Fibroblast of the aortic adventitia (primary cell): ENCODE data around the gene ABHD17A. TPM values are rescaled to one million over a fixed set of nuclear protein-coding genes. Genes with fewer than 3 reads are reported as not detected.

Experiments used
- DNase-seq: peaks from one replicate; pipeline ENCODE4 v3.0.0-alpha.2; 2010; ENCODE audit warnings: low read depth
- H3K4me3 ChIP-seq: 2 replicates; pipeline ENCODE4 v1.5.1; 2011; ENCODE audit warnings: low read depth, mild to moderate bottlenecking, control low read depth, low read length, moderate library complexity
- total RNA-seq: library from RNA; depleted of rRNA; stranded (reverse); fragments of >200 nt; gene quantifications from 2 replicates; pipeline ENCODE4 v1.2.3, GENCODE V29; 2012; ENCODE audit warnings: low replicate concordance
- TF ChIP-seq, protein P1 (sequence below): IDR thresholded peaks from 2 replicates; pipeline ENCODE4 v1.5.1; 2011; ENCODE audit warnings: mild to moderate bottlenecking, low read length, control low read depth, inconsistent platforms; ENCODE audit not compliant: insufficient read depth

The ABHD17A gene
- total RNA-seq, 1 donor: 48.0 TPM

DNA sequence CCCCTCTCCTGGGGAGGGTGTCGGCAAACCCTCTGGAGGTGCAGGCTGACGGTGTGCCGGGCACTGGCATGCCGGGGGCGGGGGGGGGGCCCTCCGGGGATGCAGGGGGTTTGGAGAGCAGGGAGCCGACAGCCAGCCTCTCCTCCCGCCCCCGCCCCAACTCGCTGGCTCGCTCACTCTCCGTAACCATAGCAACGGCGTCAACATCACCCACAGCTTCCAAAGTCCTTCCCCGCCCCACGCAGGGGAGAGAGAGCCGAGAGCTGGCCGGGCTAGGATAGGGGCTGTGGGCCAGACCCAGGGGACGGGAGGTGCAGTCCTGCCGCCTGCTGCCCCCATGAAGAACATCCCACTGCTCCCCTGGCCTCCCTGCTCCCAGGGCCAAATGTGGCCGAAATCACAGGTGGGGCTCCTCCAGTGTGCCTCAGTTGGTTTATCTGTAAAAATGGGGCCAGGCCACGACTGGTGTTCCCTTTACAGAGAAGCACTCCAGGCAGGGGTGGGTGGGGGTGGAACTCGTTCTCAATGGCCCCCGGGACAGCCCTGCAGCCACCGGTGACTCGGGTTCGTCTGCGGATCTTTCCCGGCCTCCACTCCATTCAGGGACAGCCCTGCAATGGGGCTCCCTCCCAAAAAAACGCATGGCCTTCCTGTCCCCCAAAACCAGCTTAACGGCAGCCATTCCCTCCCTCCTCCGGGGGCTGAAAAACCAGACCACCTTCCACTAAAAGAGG lies 25.1 kb downstream of the ABHD17A start:
- peak overlapping the region; percentile 90 for H3K4me3 ChIP-seq
- TF ChIP-seq, protein P1, sequence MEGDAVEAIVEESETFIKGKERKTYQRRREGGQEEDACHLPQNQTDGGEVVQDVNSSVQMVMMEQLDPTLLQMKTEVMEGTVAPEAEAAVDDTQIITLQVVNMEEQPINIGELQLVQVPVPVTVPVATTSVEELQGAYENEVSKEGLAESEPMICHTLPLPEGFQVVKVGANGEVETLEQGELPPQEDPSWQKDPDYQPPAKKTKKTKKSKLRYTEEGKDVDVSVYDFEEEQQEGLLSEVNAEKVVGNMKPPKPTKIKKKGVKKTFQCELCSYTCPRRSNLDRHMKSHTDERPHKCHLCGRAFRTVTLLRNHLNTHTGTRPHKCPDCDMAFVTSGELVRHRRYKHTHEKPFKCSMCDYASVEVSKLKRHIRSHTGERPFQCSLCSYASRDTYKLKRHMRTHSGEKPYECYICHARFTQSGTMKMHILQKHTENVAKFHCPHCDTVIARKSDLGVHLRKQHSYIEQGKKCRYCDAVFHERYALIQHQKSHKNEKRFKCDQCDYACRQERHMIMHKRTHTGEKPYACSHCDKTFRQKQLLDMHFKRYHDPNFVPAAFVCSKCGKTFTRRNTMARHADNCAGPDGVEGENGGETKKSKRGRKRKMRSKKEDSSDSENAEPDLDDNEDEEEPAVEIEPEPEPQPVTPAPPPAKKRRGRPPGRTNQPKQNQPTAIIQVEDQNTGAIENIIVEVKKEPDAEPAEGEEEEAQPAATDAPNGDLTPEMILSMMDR: no peak
- DNase-seq: peak; percentile 81

DNA sequence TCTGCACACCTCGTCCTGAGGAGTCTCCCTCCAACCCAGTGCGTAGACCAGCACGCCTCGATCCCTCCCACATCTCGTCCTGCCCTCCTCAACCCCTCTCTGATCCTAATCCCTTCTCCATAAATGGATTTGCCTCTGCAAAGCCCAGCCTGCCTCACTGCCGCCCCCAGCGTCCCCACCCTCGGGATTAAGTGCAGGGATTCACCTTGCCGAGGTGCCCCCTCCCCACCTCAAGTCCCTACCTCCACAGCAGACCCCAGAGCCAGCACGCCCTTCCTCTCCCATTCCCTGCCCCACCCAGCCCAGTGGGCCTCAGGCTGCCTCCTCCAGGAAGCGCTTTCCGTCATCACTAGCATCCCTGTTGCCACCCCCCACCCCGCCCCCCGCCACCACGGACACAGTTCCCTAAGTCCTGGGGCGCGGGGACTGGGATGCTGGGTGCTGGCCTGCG lies 25.9 kb downstream of the ABHD17A start:
- peak overlapping the region; percentile 90 for H3K4me3 ChIP-seq
- TF ChIP-seq, protein P1: no peak
- no peak for DNase-seq

DNA sequence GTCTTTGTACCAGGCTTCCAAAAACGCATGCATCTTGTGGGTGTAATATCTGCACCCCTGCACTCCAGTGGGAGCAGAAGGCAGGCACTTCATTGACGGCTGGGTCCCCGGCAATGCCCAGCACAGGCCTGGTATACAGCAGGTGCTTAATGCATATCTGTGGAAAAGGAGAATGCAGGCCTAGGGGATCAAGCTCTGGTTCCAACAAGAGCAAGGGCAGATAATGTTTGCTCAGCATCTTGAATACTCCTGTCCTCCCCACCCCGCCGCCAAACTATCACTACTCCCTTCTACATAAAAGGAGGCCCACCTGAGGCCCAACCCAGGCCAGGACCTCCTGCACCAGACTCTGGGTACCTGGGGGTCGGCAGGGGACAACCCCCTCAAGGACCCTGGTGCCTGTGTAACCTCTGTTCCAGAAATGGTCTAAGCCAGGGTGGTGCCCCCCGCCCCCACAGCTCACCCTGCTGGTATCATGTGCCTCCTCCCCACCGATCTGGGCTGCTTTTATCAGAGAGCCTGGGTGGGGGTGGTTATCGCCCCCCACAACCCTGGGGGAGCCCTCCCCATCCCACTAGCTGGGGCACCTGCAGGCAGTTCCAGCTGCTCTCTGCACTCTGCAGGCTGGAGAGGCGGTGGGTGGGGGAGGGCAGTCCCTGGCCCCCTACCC lies 26.7 kb downstream of the ABHD17A start:
- DNase-seq: no peak
- no peak overlapping the region for H3K4me3 ChIP-seq
- TF ChIP-seq, protein P1: no peak

- TF ChIP-seq, protein P1: no peak
- no peak for DNase-seq
- peak overlapping the region; percentile 58 for H3K4me3 ChIP-seq
Observed at GRCh38 chr19:1857648-1858326, 27.5 kb downstream of the ABHD17A start.

DNA sequence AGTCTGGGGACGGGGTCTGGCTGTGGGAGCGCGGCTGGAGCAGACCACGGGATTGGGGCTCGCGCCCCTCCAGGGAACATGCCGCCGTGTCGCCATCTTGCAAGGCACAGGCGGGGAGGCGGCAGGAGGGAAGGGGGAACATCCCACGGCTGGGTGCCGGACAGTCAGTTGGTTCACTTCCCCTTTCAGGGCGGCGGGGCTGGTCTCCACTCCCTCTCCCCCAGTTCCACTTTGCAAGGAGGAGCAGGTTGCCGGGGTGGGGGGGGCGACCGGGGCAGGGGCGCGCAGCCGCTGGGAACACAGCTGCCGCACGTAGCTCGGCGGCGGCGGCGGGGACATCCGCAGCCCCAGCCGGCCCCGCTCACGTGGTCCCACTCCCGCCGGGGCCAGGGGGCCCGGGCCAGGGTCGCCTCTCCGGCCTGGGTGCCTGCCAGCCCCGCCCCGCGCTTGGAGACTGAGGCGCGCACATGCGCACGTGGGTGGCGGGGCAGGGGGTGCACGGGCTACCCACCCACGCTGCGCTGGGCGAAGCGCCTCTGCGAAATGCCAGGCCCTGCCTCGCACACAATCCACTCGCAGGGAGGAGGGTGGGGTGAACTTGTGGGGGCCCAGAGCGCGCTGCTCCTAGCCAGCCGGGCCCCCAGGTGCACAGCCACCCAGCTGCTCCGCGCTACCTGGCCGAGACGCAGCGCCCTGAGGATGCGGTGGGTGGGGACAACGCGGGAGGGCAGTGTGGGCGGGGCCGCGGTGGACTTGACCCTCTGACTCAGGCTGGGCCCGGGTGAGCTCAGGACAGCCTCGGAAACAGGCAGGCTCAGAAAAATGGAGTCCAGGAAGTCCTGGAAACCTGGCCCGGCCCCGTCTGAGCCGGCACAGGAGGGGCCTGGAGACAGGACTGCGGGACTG lies 28.3 kb downstream of the ABHD17A start:
- DNase-seq: peak; percentile 66
- H3K4me3 ChIP-seq: peak overlapping the region; percentile 60
- TF ChIP-seq, protein P1: no peak

DNA sequence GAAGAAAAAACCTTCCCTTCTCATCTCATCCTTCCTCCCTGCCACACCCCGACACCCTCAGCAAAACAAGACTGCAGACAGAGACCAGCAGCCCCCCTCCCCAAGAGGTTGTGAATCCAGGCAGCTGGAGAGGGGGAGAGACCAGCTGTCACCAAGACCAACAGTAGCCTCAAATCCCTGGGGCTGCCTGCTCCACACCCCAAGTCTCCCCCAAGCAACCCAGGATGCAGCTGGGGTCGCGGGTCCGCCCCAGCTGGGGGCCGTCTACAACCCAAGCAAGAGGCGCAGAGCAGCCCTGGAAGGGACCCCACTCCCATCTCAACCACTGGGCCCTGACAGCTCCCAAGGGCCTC lies 29.0 kb downstream of the ABHD17A start:
- peak overlapping the region; percentile 60 for H3K4me3 ChIP-seq
- TF ChIP-seq, protein P1: no peak
- no peak for DNase-seq
